PFSK-1 (cell line): Measurements from ENCODE around the gene MED27.

Source experiments
- POLR2AphosphoS5 ChIP-seq: IDR thresholded peaks from 2 replicates; pipeline ENCODE4 v1.6.1; 2012; ENCODE audit warnings: low read depth, mild to moderate bottlenecking, control low read depth, low read length, moderate library complexity
- TAF1 ChIP-seq: IDR thresholded peaks from 2 replicates; pipeline ENCODE4 v1.6.1; 2012; ENCODE audit warnings: low read length, control low read depth, borderline replicate concordance; ENCODE audit not compliant: insufficient read depth
- TF ChIP-seq, protein P1 (sequence below), 2 experiments: IDR thresholded peaks; 2 replicates each; pipeline versions ENCODE4 v1.6.1 to v1.8.0; 2011 to 2012; ENCODE audit warnings: low read depth in 2 of 2, low read length in 2 of 2, control low read depth in 1 of 2, inconsistent platforms in 1 of 2, mild to moderate bottlenecking in 1 of 2, moderate library complexity in 1 of 2; ENCODE audit not compliant: insufficient read depth in 1 of 2

DNA sequence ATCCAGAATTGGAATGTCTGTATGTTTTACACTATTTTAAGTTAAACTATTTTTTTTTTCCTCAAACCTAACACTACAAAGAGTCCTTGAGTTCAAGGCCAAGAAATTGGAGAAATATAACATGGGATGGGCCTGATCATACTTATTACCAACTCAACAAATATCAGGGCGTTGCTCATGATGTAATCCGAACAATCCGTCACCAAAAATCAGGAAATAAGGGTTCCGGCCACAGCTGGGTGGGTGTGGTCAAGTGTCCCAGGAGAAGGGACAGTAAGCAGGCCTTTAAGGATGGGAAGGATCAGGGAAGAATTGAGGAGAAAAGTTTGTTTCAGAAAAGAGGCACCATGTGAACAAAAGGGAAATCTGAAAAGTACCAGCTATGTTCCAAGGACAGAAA is 29.8 kb downstream of the MED27 start:
- TF ChIP-seq POLR2AphosphoS5: no peak
- TF ChIP-seq TAF1: no peak
- TF ChIP-seq, protein P1, sequence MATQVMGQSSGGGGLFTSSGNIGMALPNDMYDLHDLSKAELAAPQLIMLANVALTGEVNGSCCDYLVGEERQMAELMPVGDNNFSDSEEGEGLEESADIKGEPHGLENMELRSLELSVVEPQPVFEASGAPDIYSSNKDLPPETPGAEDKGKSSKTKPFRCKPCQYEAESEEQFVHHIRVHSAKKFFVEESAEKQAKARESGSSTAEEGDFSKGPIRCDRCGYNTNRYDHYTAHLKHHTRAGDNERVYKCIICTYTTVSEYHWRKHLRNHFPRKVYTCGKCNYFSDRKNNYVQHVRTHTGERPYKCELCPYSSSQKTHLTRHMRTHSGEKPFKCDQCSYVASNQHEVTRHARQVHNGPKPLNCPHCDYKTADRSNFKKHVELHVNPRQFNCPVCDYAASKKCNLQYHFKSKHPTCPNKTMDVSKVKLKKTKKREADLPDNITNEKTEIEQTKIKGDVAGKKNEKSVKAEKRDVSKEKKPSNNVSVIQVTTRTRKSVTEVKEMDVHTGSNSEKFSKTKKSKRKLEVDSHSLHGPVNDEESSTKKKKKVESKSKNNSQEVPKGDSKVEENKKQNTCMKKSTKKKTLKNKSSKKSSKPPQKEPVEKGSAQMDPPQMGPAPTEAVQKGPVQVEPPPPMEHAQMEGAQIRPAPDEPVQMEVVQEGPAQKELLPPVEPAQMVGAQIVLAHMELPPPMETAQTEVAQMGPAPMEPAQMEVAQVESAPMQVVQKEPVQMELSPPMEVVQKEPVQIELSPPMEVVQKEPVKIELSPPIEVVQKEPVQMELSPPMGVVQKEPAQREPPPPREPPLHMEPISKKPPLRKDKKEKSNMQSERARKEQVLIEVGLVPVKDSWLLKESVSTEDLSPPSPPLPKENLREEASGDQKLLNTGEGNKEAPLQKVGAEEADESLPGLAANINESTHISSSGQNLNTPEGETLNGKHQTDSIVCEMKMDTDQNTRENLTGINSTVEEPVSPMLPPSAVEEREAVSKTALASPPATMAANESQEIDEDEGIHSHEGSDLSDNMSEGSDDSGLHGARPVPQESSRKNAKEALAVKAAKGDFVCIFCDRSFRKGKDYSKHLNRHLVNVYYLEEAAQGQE (IDR thresholded peaks at IDR 0.05; ENCODE audit: insufficient read depth in 1 of 2, low read depth in 2 of 2, low read length in 2 of 2): no peak
